GM18520 (cell line): ENCODE measurements around the gene SMIM10L1.

Experiments used
- ATAC-seq: cut with Tn5 transposase; IDR thresholded peaks from one replicate; pipeline ENCODE4 v1.9.1; 2021; ENCODE audit not compliant: unreplicated experiment

Gene SMIM10L1

DNA sequence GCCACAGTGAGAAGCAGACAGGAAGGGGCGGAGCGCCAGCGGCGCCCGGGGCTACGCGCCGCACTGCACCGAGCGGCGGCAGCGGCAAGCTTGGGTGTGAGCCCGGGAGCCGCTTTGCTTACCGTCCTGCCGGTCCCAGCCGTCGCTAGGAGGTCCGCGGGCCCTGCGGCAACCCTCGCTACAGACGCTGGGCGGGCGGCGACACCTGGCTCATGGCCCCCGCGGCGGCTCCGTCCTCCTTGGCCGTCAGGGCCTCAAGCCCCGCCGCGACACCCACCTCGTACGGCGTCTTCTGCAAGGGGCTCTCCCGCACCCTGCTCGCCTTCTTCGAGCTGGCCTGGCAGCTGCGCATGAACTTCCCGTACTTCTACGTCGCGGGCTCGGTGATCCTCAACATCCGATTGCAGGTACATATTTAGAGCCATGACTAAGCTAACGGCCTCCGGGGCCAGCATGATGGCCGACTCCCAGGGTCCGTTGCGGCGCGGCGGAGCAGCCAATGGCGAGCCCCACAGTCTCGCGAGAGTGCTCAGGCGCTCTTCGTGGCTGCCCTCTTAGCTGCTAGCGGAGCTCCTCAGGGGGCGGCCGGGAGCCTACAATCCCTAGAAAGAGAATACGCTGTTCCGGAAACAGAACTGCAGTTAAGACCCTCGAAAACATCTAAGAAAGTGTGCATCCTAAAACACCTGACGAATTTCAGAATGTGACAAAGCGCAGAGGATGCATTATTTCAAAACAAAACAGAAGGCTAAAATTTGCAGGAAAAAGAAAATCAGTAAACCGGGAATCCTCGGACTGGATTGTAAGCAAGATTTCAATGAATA, at the start of gene SMIM10L1:
SMIM10L1 (plus strand) TSS at position 50 of the 824 bp plus-strand sequence; CDS start at position 213, 163 bp downstream.
- peak; percentile 89 for ATAC-seq

DNA sequence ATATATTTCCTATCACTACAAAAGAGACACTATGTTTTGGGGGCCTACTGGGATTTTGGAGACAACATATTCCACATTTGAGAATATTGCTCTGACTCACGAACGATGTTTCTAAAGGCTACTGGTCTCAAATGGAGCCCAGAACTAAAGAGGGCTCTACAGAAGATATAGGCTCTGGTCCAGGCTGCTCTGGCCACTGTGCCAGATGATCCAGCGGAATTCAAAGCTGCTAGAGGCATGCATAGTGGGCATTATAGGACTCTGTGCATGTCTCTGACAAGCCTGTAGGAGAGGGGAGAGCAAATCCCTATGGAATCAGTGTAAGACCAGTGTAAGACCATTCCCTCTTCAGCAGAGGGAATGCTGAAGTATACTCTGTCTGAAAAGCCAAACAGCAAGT, 40.6 kb upstream of the SMIM10L1 start:
- ATAC-seq = no peak

DNA sequence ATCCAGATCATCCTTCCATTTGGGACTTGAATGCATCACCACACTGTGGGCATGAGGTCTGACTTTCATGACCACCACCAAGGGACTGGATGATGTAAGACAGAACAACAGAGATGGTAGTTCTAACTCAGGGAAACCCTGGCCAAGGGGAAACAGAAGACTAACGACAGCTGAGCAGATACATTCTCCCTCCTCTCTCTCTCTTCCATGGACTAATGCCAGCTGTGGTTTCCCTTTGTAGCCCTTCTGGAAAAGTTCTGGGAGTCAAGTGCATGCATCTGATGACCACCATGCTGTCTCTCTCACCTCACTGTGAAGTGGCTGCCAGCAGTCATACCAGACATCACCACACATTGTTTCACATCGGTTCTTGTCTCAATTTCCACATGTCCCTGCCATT, 40.0 kb upstream of the SMIM10L1 start:
- ATAC-seq = no peak

DNA sequence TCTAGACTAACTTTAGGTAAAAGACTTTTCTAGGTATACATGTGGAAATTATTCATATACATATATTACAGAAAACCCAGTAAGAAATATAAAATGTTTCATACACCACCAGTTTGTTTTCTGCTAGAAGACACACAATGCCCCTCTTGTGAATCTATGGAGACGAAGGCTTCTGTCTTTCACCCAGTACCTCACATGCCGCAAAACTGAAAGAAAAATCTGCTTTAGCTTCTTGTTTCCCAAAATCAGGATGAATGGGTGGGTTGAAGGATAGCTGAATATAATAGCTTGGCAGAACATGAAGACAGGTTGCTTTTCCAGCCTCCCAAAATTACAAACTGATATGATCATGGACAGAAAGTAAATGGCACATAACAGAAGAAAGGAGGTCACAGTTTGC, 37.8 kb upstream of the SMIM10L1 start:
- ATAC-seq = no peak

DNA sequence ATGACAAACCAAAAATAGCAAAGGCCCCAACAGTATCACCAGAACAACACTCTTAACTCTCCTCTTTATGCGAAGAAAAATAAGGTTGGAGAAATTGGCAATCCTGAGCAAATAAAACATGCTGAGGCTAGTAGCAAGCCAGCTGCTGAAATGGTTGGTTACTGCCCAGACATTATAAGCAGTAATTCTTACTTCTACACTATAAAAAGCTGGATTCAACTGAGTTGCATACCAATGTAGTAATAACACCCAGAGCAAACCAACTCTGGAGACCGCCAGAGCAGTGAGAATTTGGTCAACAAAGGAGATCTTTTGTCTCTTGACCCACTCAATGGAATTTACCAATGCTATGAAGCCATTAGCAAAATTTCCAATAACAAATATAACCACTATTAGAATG, 37.2 kb upstream of the SMIM10L1 start:
- ATAC-seq = no peak

DNA sequence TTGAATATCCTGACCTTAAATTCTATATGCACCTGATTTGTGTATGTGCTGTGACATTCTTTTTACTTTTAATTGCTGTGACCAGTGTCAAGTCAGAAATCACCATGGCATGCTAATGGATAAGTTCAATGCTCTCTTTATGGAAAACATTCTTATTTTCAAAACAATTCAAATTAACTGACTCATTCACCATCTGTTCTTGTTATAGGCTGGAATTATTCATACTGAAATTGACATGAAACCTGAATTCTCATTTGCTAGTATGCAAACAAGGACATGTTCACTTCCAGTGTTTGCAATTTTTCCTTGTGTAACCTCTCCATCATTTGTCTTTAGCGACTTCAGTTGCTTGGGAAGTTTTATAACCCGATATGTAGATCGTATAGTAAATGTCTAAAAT, 36.7 kb upstream of the SMIM10L1 start, which contains the start of gene TAS2R30:
TAS2R30 (minus strand) TSS at position 340 of the 400 bp plus-strand sequence. CDS start 400 bp downstream, outside the sequence.
- no peak for ATAC-seq

DNA sequence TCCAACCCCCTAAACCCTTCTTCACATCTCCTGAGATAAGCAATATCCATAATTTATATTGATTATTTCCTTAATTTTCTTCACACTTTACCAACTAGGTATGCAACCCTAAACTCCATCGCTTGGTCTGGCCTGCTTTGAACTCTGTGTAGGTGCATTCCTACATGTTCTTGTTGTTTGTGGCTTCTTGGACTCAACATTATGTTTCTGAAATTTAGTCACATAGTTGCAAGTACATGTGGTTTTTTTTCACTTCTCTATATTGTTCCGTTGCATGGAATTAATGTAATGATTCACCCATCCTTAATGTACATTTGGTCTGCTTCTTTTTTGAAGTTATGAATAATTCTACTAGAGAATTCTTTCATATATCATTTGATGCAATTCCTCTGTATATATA, 34.9 kb upstream of the SMIM10L1 start:
- ATAC-seq = peak; percentile 56

DNA sequence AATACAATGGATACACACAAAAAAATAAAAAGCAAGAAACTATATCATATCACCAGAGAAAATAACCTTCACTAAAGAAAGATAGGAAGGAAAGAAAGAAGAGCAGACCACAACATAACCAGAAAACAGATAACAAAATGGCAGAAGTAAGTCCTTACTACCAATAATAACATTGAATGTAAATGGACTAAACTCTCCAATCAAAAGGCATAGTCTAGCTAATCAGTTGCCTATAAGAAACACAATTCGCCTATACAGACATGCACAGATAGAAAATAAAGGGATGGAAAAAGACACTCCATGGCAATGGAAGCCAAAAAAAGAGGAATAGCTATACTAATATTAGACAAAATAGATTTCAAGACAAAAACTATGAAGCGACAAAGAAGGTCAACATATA, 27.6 kb upstream of the SMIM10L1 start:
- no peak for ATAC-seq

DNA sequence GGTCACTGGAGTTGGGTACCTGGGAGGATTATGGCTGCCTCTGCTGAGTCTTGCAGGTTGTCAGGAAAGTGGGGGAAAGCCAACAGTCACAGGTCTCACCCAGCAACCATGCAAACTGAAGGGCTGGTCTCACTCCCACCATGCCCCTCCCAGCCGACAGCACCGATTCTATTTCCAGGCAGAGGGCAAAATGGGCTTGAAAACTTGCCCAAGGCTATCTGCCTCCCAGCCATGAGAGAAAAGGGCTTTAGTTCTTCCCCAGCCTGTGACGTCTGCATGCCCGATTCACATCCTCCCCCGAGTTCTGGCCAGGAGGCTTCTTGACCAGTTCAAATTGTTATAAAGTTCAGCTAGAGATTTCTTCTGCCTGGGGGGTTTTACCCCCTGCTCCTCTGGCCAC, 26.7 kb upstream of the SMIM10L1 start:
- ATAC-seq = no peak

DNA sequence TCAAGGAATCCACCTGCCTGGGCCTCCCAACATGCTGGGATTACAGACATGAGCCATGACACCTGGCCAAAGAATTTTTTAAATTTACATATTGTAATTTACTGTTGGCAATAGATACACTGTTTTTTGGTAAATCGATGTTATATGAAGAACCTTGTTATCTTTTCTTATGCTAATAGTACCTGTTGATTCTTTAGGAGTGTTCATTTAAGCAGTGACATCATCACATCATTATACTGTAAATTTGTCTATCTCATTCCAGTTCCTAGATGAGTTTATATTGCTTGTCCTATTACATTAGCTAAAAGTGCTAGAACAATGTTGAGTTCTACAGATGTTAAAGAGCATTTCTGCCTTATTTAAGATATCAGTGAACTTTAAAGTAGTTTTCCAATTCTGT, 23.6 kb upstream of the SMIM10L1 start:
- no peak for ATAC-seq

DNA sequence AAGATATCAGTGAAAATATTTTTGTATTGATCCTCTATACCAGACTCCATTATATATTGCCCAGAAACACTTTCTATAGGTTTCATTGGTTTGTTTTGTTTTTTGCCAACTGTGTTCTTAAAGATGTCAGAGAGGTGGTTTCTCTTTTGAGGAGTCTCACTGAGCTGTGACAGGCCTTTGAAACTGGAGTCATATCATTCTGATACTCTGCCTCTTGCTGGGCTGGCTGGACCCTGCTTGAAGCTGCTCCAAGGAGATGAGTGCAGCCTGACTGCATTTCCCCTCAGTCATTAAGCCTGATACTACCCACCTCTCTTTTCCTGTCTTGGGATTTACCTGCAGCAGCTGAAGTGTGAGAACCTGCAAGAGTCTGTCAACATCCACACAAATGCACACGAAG, 20.2 kb upstream of the SMIM10L1 start:
- ATAC-seq = no peak

DNA sequence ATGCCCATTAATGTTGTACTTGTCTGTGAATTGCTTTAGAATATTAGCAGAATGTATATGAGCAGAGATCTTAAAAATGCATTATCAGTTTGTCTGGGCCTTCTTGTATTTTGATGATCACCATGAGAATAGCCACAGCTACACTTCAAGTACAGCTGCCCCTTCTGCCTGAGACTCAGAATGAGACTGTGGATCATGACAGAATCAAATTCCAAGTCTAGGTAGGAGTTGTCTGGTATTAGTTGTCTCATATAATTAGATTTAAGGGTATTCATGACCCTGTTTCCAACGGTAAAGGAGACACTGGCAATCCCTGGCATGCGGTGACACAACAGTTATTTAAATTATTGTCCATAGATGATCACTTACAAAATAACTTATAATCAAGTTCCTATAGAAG, 18.3 kb upstream of the SMIM10L1 start:
- ATAC-seq = no peak

DNA sequence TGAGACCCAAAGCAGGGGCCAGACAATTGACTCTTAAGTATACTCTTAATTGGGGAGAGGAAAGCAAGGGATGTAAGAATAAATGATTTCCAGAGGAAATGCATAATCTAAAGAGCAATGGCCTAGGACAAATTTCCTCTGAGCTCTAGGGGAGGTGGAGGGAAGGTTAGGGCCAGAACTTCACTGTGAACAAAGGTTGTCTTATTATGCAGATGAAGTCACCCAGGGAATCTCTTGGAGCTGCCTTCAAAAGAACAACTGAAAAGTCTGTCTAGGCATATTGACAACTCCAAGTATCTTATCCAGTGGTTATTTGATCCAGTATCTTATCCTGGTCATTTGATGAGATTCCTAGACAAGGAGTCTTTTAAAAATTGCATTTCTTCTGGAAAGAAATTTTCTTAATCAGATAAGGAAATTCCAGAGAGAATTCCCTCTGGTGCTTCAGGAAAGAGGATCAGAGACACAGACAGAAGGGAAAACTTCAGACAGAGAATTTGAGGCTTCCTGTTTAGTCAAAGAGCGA, 16.5 kb upstream of the SMIM10L1 start:
- ATAC-seq = no peak

DNA sequence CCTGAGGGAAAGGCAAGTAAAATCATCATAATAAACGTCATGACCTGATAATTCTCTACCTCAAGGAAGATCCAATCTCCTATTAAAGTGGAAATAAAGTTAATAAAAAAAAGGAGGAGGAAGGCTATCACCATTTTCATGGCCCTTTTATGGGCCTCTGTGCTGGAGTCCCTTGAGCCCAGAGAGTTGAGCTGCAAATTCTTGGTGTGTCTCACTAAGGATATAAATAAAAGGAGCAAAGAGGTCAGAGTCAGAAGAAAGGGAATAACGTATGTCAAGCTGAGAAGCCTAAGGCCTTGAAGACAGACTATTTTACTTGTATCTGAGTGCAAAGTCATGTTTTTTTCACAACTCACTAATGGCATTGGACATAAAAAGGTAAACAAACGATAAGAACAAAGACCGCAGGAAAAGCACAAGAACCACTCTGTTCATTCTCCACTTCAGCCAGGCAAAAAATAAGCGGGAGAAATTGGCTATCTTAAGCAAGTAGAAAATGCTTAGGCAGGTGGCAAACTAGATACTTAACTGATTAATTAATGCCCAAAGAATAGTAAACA, 12.0 kb upstream of the SMIM10L1 start:
- ATAC-seq = no peak

DNA sequence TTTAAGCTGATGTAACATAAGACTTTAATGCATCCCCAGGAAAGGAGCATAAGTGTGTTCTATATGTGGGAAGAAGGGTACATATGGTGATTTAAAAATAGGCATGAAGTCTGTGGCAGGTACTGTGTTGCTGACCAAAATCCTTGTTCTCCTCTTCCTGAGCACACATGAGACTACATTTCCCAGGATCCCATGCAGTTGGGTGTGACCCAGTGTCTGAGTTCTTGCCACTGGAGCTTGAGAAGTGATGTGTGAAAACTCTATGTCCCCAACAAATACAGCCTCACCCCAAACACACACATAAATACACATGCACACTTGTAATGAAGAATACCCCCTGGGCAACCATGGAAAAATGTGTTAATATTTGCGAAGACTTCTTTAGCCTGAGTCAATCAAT, 8.5 kb upstream of the SMIM10L1 start:
- no peak for ATAC-seq

DNA sequence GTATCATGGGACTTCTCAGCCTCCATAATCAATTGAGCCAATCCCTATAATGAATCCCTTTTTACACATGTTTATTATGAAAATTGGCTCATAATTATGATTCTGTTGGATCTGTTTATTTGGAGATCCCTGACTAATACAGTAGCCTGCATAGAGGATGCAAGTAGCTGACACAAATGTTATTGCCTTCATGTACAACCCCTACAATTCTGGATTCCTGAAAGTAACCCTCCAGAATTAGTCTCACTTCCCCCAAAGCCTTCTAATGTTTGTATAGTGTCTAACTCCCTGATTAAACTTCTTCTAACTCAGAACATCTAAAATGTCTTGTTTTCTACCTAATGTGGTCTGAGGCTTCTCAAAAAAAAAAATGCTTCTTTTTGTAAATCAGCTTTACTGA, 6.6 kb upstream of the SMIM10L1 start:
- ATAC-seq = no peak

DNA sequence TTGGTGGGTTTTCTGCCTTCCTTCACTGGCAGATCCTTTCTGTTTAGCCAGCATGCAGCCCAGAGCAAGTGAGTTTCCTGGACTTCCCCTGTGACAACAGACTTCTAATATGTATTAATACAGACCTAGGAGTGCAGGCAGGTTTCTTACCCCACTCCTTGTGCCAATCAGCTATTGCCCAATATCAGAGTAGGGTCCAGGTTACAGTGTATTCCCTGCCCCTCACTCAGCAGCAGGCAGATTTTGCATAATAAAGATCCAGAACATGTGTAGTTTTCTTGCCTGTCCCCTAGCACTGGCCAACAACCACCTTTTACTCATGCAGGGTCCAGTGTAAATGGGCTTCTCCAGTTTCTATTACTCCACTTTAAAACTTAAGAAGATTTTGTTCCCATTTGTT, 4.7 kb upstream of the SMIM10L1 start:
- ATAC-seq = no peak

DNA sequence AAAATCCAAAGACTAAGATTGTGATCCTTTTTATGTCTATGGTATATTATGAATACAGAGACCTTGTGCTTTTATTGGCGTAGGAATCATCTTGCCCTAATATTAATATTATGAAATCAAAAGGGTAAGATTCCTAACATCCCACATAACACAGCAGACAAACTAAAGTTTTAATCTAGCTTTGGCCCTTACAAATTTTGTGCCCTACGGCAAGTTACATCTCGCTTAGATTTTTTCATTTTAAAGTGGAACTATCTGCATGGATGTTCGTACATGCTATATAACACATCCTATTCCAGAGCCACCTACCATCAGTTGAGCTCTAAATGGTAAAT, 217 bp upstream of the SMIM10L1 start:
- ATAC-seq = no peak

DNA sequence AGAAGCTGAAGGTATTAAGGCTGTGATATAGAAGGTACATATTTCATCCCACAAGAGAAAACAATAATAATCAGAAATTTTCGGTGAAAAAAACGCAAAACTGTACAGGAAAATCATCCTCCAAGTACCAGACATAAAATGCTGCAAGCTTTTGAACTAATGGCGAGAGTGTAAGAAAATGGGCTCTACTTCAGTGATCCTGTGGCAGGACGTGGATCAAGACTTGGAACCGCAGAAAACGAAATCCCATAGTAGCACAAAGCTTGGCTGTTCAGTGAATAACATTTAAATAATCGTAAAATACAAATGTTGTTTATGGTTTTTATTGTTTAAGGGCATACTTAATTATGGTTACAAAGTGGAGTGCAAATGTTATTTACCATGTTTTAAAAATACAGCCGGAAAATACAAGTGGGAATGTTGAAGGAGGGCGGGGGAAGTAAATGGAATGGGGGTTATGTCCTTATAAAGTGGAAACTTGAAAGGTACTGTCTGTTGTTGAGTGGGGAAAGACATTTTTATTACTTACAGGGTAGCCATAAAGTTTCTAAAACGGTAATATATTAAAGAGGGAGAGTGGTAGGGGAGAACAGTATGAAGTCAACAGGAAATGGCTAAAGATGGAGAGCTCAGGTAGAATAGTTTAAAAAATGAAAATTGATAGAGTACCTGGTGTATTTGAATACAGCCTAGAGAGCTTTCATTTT, 1.1 kb downstream of the SMIM10L1 start:
- ATAC-seq = no peak

DNA sequence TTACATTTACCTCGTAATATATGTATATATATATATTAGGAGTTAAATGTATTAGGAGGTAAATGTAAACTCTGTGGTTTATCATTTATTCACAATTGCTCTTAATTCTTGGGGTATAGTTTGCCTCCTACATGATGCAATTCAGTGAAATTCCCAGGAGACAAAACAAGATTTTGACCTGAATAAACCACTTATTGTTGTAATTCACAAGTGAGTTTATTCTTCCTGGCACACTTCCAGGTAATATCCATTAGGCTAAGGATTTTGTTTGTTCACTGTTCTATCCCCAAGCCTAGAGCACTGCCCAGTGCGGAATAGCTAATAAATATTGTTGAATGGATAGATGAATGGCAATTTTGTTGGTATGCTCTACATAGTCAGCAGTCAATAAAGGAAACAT, 3.0 kb downstream of the SMIM10L1 start:
- ATAC-seq = no peak

DNA sequence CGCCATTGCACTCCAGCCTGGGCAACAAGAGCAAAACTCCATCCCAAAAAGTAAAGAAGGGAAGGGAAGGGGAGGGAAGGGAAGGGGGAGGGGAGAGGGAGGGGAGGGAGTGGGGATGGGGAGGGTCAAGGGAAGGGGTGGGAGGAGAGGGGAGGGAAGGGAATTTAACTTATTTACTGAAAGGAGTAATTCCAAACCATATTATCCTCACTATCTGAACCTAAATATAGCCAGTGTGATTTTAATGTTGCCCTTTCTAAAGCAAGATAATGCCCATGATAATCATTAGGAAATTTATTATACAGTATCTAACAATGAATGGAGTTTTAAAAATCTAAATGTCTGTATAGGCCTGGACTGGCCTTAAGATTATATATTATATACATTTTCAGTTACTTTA, 7.3 kb downstream of the SMIM10L1 start:
- no peak for ATAC-seq

DNA sequence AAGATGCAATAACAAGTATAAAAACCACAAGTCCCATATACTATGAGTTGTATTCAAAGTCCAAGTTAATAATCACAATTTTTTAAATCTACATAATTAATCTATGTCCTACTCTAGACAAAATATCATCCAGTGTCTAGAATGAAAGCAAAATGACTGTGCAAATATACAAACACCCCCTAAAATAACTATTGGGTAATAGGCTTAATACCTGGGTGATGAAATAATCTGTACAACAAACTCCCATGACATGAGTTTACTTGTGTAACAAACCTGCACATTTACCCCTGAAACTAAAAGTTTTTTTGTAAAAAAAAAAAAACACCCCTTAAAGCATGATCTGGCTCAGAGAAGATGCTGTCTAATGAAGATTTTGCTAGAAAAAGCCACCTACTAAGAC, 11.5 kb downstream of the SMIM10L1 start:
- ATAC-seq = no peak
